AG08395 (cell line): ENCODE measurements around the gene SLC37A1.

ENCODE experiments used
- DNase-seq: peaks from one replicate; pipeline ENCODE4 v3.0.0; 2012; ENCODE audit warnings: mixed read lengths, low spot score

The SLC37A1 gene

DNA sequence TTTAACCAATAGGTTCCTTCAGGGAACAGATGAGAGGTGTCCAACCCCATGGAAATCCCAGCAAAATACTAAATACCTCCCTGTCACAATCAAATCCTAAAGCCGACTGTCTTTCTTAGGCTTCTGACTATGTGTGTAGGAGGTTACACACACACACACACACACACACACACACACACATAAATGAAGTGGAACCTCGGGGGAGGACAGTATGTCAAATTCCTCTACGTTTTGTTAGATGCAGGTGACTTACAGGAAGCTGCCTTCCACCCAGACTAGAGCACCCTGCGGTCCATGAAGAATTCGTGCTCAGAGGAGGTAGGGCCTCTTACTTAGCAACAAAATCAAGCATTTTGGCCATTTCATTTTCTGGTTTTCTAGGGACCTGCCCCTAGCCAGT, 34.1 kb upstream of the SLC37A1 start:
- DNase-seq: no peak

DNA sequence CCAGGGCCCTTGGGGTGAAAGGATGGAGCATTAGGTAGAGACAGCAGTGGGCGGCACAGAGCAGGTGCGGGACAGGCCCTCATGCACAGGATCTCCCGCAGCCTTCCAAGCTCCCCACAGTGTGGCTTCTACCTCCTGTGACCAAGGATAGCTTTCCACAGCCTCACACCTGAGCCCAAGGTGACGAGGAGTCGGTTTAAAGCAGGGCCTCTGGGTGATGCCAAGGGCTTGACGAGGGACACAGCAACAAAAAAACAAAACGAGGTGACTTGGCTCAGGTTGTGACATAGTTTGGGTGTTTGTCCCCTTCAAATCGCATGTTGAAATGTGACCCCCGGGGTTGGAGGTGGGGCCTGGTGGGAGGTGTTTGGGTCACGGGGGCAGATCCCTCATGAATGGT, 32.9 kb upstream of the SLC37A1 start:
- DNase-seq: no peak

DNA sequence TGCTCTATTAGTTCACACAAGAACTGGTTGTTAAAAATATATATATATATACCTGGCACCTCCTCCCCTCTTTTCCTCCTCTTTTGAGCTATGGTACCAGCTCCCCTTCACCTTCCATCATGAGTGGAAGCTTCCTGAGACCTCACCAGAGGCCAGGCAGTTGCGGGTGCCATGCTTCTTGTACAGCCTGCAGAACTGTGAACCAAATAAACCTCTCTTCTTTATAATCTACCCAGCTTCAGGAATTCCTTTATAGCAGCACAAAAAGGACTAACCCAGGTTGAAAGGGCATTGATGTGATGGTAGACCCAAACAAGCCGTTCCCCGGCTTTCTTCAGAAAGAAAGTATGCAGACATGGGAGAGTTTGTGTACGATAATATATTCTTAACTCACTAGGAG, 32.5 kb upstream of the SLC37A1 start:
- no peak for DNase-seq

DNA sequence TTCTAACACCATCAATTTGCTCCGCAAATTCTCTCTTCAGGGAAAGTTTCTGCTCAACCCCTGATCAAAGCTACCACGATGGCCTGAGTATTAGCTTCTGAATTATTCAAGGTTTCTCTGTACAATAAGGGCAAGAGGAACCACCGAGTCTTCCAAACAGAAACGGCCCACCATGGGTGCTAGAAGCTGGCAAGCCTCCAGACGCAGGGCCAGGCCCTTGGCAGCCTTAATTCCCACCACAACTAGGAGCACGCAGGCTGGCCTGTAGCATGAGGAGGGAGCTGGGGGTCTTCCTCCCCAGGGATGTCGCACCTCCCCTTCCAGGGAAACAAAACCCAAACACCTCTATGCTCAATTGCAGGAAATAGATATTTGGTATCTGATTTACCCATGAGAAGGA, 28.7 kb upstream of the SLC37A1 start:
- no peak for DNase-seq

DNA sequence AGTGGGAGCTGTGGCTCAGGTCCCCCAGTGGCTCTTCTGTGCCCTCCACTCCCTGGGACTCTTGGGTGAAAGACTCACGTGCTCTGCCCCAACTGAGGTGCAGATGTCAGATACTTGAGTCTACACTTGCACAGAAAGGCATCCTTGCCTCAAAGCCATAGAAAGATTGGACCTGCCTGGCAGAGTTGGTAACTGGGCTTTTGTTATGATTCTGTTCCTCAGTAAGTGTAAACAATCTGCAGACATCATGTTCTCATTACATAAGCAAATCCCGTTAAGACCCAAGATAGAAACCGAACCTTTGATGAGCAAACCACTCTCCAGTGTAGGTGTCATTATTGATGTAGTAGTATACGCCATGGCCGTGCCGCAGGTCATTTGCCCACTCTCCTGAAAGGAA, 27.6 kb upstream of the SLC37A1 start:
- no peak for DNase-seq

DNA sequence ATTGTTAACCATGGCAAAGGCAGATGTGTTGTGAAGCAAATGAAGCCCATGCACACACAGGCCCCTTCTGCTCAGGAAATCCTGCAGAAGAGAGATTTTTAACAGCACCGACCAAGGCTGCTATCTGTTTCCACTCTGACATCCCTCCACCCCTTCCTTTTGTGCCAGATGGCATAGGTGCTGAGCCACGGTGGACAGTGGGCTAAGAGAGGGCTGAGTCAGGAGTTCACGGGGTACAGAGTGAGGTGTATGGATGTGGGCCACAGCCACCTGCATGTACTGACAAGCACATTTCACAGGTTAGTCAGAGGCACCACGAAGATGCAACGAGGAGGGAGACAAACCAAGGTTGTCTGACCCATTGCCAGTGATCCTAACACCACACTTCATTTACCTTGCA, 27.1 kb upstream of the SLC37A1 start:
- DNase-seq: no peak

DNA sequence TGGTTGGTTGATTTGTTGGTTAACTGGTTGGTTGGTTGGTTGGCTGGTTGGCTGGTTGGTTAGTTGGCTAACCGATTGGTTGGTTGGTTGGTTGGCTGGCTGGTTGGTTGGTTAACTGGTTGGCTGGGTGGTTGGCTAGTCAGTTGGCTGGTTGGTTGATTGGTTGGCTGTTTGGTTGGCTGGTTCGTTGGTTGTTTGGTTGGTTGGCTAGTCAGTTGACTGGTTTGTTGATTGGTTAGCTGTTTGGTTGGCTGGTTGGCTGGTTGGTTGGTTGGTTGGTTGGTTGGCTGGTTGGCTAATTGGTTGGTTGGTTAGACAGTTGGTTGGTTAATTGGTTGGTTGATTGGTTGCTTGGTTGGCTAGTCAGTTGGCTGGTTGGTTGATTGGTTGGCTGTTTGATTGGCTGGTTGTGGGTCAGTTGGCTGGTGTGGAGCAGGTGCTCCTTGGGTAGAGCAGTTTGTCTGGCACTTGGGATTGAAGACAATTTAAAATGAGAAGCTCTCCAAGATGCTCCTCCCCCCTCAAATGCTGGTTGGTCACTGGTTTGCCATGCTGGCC, 24.6 kb upstream of the SLC37A1 start:
- DNase-seq: no peak

DNA sequence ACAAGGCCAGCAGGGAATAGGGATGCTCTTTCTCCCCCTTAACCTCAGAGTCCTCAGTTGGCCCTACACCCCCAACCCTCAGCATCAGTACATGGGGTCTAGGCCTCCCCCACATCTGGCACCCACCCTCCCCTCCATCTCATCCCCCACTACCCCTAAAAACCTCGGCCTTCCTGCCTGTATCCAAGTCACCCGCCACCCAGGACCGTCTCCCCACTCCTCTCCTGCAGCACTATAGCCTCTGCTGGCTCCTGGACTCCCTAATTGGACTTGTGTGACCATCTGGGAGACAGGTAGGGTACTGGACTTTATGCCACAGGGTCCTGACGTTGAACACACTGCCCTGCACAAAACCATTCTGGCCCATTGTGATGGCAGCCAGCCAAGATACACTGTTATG, 23.7 kb upstream of the SLC37A1 start:
- DNase-seq: no peak

DNA sequence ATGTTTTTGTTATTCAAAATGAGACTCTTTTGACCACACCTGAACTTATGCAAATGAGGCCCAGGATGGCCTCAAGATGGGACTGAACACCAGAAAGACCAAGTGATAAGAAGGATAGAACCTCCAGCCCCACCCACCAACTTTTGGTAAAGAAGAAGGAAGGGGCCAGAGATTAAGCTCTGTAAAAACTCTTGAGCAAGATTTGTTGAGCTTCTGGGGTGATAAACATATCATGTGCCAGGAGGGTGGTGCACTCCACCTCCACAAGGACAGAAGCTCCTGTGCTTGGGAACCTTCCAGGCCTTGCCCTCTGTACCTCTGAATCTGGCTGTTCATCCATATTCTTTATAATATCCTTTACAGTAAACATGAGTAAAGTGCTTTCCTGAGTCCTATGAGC, 22.9 kb upstream of the SLC37A1 start:
- DNase-seq: no peak

DNA sequence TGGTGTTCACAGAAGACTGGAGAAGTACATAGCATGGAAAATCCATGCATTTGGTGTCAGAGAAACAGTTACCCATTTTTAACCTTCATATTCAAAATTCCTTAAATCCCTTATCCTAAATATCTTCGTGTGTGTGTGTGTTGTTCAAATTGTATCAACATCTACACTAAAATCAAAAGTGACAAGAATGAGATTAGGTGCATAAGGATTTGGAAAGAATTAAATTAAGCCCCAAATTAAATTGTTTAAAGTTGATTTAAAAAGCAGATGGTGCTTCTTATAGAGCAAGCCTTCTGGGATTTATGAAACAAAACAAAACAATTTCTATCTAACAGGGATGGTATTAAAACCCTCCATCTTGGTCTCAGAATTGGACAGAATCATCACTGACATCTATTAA, 22.3 kb upstream of the SLC37A1 start:
- no peak for DNase-seq

DNA sequence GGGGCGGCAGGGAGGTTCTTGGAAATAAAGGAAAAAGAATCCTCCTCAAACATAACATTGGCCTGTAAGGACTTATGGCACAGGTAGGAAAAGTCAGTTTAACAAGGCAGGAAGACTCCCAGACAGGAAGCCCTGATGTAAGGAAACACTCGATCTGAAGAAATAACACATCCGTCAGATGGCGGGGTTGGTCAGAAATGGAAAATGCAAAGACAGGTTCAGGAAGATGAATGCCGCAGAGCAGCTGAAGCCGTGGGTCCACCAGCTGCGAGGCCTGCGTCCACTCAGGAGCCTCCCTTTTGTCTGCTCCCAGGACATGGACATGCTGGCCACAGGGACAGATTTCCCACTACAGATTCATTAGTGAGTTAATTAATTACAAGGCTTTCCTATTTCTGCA, 21.5 kb upstream of the SLC37A1 start:
- no peak for DNase-seq

DNA sequence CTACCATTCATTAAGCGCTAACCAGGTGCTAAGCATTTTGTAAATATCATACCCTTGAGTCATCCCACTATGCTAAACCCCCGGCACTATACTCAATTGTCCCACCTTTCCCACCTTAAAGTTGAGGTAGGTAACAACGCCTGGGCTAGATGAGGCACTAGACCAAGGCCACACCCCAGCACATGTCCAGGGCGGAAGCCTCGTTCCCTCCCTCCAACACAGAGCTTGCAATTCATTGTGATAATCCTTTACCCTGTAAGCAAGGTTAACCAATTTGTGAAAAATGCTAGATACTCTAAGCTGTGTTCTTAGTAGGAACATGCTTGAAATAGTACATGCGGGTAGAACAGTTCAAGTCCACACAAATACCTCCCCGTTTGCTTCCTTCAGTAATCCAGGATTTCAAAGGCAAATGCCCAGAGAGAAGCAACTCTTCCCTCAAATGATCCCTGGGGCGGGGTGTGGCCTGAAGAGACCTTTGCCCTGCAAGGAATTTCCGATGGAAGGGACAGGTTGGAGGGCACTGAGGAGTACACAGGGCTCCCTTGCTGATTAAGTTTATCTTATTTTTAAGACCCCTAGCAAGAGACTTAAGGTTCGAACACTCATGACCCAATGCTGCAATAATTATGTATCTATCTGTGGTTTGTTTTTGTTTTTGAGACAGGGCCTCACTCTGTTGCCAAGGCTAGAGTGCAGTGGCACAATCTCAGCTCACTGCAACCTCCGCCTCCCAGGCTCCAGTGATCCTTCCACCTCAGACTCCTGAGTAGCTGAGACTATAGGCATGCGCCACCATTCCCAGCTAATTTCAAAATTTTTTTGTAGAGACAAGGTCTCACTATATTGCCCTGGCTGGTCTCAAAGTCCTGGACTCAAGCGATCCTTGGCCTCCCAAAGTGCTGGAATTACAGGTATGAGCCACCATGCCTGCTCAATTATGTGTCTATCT, 20.3 kb upstream of the SLC37A1 start:
- no peak for DNase-seq

DNA sequence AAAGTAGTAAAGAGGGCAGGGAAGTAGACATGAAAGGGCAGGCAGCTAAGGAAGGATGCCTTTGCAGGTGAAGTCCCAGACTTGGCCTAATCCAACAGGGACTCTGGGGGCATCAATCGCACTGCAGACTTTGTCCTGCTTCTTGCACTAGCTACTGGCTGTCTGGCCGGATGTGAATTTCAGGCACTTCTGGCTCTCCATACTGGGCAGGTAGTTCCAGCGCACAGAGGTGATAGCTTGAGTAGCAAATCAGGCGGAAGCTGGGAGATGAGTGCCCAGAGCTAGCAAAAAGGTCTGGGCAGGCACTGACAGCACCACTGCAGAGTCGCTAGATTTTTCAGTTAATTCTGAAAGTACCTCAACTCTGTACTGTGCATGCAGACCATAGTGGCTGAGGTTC, 18.6 kb upstream of the SLC37A1 start:
- no peak for DNase-seq

DNA sequence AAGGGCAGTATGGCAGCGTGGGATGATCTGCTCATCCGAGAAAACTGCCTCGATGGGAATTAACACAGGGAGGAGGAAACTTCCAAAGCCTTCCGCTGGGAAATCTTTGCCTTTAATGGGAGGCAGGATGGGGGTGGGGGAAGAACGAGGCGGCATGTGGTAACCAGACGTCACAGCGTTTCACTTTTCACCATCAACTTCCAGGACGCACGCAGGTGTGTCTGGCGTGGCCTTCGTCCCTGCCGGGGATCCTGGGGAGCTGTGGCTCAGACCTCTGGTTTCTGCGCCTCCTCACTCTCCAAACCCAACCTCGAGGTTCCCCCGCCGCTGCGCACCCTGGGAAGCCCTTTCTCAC, 17.9 kb upstream of the SLC37A1 start:
- DNase-seq: peak; percentile 13

DNA sequence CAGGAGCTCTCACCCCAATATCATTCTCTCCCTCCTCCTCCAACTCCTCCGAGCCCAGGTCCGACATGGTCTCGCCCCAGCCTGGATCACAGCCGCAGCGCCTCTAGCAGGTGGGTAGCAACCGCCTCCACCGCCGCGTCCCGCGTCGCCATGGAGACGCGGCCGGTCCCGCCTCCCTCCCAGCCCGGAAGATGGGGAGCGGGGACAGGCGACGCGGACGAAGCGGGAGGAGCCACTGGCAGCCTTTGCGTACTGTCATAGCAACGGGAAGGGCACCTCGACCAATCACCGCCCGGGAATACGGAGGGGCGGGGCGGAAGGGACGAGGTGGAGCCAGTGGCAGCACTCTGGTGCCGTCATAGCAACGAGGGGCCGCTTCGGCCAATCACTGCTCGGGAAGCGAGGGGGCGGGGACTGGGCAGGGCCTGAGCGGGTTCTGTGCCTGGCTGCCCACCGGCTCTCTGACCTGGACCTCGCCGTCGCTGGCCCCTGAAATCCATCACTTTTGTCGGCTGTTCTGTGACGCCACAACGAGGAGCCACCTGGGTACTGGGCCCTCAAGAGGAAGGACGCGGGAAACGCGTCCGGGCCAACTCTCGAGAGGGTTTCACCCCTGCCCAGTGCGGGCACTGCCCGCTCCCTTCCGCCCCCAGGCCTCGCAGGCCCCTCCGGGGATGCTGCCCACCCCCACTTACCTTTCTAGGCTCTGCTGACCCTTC, 17.4 kb upstream of the SLC37A1 start, which contains the start of gene RSPH1:
Gene RSPH1, minus strand, starts transcription at position 105 of the 719 bp plus-strand sequence. Its CDS starts 38 bp downstream, at position 67.
- DNase-seq: peak; percentile 99

DNA sequence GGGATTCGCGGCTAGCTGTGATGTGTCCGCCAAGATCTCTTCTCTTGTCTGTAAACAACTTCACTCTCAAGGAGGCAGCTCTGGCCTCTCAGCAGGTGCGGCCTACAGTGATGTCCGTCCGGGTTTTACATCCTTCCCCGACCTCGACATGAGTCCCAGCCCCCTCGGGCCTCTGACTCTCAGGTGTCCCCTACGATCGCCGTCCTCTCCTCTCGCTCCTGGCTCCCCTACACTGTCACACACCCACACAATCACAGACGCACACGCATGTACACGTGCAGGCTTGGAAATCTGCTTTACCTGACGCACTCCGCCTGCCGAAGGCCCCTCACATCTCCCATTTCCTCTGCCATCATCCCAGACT, 16.8 kb upstream of the SLC37A1 start:
- no peak for DNase-seq

DNA sequence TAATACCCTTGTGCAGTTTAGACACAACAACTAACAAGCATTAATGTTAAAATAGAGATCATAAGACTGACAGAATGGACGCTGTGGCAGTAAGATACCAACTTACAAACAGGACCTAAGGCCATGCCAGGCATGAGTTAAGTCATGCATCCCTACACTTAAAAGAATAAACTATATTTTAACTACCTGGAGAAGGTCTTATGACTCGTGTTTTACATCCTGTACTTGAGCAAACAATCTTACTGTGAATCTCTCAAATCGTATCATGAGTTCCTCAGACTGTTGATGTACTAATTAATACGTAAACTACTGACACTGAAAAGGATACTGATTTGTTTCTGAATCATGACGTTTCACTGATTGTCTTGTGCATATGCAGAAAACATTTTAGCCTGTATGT, 15.6 kb upstream of the SLC37A1 start:
- no peak for DNase-seq

DNA sequence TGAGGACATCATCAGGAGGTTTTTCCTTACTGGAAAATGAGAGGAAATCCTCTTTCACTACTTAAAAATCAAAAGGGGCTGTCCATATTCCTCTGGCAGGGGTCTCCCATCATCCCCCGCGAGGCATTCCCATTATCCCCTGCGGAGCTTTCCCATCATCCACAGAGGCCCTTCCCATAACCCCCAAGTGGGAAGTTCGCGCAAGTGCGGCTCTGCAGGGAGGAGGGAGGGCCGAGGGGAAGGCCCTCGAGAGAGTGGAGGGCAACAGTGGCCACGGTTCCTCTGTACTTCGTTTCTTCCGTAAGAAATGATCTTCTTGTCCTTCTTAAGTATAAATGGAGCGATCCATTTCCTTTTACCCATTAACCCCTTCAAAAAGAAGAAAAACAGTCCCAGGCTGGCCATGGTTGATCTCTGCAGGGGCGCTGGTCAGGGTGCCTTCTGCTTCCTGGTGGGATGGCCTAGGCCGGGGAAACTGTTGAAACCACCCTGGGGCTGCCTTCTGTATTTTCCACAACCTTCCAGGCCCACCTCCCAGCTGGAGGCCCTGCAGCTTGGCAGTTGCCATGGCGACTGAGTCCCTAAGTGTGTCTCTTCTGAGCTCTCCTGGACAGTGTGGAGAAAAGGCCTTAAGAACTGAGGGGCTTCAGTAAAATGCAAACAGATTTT, 14.1 kb upstream of the SLC37A1 start:
- DNase-seq: no peak

DNA sequence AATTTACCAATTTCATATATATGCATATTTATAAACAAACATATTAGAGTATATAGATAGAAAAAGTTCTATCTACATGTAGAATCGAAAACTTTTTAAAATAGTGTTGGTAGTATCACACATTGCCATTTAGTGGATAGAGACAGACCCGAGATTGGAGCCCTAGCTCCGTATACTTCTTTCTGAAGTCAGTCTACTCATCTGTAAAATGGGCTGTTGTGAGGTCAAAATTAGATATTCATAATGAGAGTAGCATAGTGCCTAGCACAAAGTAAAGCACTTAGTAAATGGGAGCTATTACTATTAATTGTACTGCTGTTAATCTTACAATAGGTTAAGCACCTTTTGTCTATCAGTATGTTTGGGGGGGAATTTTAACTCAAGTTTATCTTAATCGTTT, 13.4 kb upstream of the SLC37A1 start:
- no peak for DNase-seq

DNA sequence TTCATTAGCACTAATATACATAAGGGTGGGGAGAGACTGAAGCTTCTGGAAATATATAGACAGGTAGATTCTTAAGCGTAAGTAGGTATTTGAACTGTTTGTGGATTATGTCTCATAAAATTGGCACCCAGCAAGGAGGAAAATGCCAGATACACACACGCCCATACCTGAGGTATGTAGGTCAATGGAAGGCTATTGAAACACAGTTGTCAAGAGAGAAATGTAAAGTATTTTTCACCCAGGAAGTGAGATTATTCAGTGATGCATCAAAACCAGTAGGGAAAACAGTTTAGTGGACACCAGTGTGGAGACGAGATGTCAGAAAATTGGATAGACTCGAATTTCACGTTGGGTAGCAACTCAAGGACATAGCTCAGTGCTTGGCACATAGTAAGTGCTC, 12.9 kb upstream of the SLC37A1 start:
- no peak for DNase-seq

DNA sequence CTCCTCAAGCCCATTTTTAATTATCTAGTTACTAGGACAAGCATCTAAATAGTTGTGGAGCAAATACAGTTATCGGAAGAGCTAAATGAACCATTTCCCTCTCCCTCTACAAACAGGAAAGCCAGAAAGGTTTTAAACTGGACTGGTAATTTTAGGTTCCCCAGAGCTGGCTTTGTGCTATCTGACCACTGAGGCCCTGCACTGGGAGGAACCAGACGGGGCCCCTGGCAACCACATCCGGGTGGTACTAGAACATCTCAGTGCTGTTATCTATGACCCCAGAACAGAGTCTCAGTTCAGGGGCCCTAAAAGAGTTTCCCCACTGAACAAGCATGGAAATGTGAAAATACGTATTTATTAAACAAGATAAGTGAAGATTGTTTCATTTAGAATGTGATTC, 9.9 kb upstream of the SLC37A1 start:
- DNase-seq: no peak

DNA sequence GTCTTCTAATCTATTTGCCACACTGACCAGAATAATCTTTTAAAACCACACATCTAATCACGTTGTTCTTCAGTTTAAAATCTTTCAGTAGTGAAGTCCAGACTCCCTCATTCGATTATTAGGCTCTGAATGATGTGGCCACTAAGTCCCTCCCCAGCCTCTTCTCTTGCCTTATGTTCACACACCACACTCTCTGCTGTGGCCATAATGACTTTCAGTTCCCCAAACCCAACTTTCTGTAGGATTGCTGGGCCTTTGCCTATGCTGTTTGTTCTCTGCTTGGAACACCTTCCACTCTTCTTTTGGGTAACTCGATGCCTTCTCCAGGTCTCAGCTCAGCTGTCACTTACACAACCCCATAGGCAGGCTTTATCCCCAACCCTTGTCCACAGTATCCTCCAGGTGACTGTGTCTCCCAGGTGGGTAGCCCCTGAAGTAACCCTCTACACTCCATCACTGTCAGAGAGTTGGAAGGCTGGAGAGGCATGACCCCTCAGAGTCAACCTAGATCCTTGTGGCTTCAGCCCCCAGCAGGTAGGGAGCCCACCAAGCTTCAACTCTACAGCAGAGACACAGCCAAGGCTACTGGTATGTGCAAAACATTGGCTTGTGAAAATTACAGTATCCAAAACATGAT, 8.4 kb upstream of the SLC37A1 start:
- no peak for DNase-seq
